HG02973 (cell line): ENCODE results near the gene CDCA7L.
A peak's percentile ranks its signal among the peaks of the same experiment; 100 is the strongest.
"Not testable (repeated sequence)": the region's sequence is repeated elsewhere in the genome, so short reads cannot be mapped to it uniquely, and the experiment has no call there.

Experiments used
- ATAC-seq: cut with Tn5 transposase; IDR thresholded peaks from one replicate; pipeline ENCODE4 v1.9.1; 2021; ENCODE audit warnings: moderate library complexity; ENCODE audit not compliant: unreplicated experiment

Gene CDCA7L

GRCh38 chr7:21911341-21911875 is 34.3 kb downstream of the CDCA7L start:
- ATAC-seq, result no peak

GRCh38 chr7:21910253-21910652 is 35.4 kb downstream of the CDCA7L start:
- ATAC-seq, result no peak

GRCh38 chr7:21908746-21909145 is 37.0 kb downstream of the CDCA7L start:
- no peak for ATAC-seq

GRCh38 chr7:21903020-21903786 is 42.5 kb downstream of the CDCA7L start:
- ATAC-seq, result no peak

- no peak for ATAC-seq
Measured at GRCh38 chr7:21902240-21902639, 43.5 kb downstream of the CDCA7L start.

- ATAC-seq, result peak; percentile 70
Measured at GRCh38 chr7:21898265-21898930, 47.3 kb downstream of the CDCA7L start.

GRCh38 chr7:21893401-21893800 is 52.3 kb downstream of the CDCA7L start:
- ATAC-seq, result no peak

GRCh38 chr7:21891291-21891690 is 54.4 kb downstream of the CDCA7L start:
- no peak for ATAC-seq

- no peak for ATAC-seq
Measured at GRCh38 chr7:21887779-21888178, 57.9 kb downstream of the CDCA7L start.

- no peak for ATAC-seq
Measured at GRCh38 chr7:21887353-21887752, 58.3 kb downstream of the CDCA7L start.

GRCh38 chr7:21886396-21886795 is 59.3 kb downstream of the CDCA7L start:
- no peak for ATAC-seq

GRCh38 chr7:21884496-21884895 is 61.2 kb downstream of the CDCA7L start:
- ATAC-seq, result no peak

GRCh38 chr7:21883501-21883900 is 62.2 kb downstream of the CDCA7L start:
- not testable (repeated sequence) for ATAC-seq

- ATAC-seq, result no peak
Measured at GRCh38 chr7:21883069-21883468, 62.6 kb downstream of the CDCA7L start.

- no peak for ATAC-seq
Measured at GRCh38 chr7:21869785-21870402, 75.8 kb downstream of the CDCA7L start.

GRCh38 chr7:21868576-21868850 is 77.2 kb downstream of the CDCA7L start:
- no peak for ATAC-seq

GRCh38 chr7:21867816-21868575 is 77.7 kb downstream of the CDCA7L start:
- no peak for ATAC-seq

- ATAC-seq, result no peak
Measured at GRCh38 chr7:21867226-21867625, 78.5 kb downstream of the CDCA7L start.

GRCh38 chr7:21866731-21867130 is 79.0 kb downstream of the CDCA7L start:
- no peak for ATAC-seq

GRCh38 chr7:21865631-21866204 is 80.0 kb downstream of the CDCA7L start:
- ATAC-seq, result not testable (repeated sequence)

- no peak for ATAC-seq
Measured at GRCh38 chr7:21851559-21851967, 94.1 kb downstream of the CDCA7L start.
